C4-2B (cell line): Measurements from ENCODE around the gene HECW1.

Experiments
- H3K27ac ChIP-seq: fragments of 450-650 bp; 2 replicates; pipeline ENCODE4 v1.5.1; 2017
- CTCF ChIP-seq: fragments of 450-650 bp; conservative IDR thresholded peaks from 2 replicates; pipeline ENCODE4 v1.5.1; 2017; ENCODE audit warnings: mild to moderate bottlenecking
- ZFX ChIP-seq: fragments of 450-650 bp; IDR thresholded peaks from 2 replicates; pipeline ENCODE4 v1.6.1; 2017

Gene HECW1

GRCh38 chr7:43612128-43612527, 499.7 kb downstream of the HECW1 start:
- no peak overlapping the region for H3K27ac ChIP-seq
- TF ChIP-seq ZFX (no peak), CTCF (no peak)

GRCh38 chr7:43612599-43613589, 500.4 kb downstream of the HECW1 start:
- TF ChIP-seq ZFX (no peak), CTCF (no peak)
- H3K27ac ChIP-seq: no peak overlapping the region
